GM23248 (cell line): ENCODE data around the gene CA14.

ENCODE experiments used
- EZH2 ChIP-seq: fragments of 200-600 bp; sonication (generic); IDR thresholded peaks from 2 replicates; pipeline ENCODE4 v1.6.1; 2018; ENCODE audit warnings: antibody characterized with exemption, mild to moderate bottlenecking; ENCODE audit not compliant: insufficient read depth, poor library complexity, severe bottlenecking
- EZH2phosphoT487 ChIP-seq: fragments of 200-600 bp; sonication (generic); IDR thresholded peaks from 2 replicates; pipeline ENCODE4 v1.6.1; 2018; ENCODE audit warnings: antibody characterized with exemption, moderate library complexity, mild to moderate bottlenecking, low read depth; ENCODE audit not compliant: insufficient read depth

- no peak for TF ChIP-seq EZH2
- TF ChIP-seq EZH2phosphoT487: no peak
Observed at GRCh38 chr1:150281221-150281757, 23.7 kb downstream of the CA14 start.
